Endothelial cell of umbilical vein (primary cell): ENCODE results near the gene MGAT5. TPM values are rescaled to one million over a fixed set of nuclear protein-coding genes. Genes with fewer than 3 reads are reported as not detected.

Experiments used
- BruUV-seq: library from RNA; stranded (reverse); fragments of 400-500 nt; replicated peaks from 2 replicates; lab custom pipeline; 2021; lab: Mats Ljungman, UMichigan
- CTCF ChIA-PET: fragments of 300-600, 350-600 bp; sonication (Branson Sonifier 250); formaldehyde crosslinking; loops from one replicate; lab custom pipeline; 2021; ENCODE audit warnings: antibody characterized with exemption, inconsistent platforms; lab: Charles Lee
- POLR2A ChIA-PET: fragments of 300-600, 350-600 bp; sonication (Branson Sonifier 250); formaldehyde crosslinking; loops from one replicate; lab custom pipeline; 2021; ENCODE audit warnings: antibody characterized with exemption, inconsistent platforms; lab: Charles Lee
- DNase-seq: peaks from one replicate; pipeline ENCODE4 v3.0.0-alpha.2; 2011; ENCODE audit warnings: low read depth, low spot score
- FAIRE-seq: peaks from 2 replicates; lab custom pipeline; 2011; peaks lifted over from hg19 to GRCh38; lab: Jason Lieb, UNC
- H2AFZ ChIP-seq: 2 replicates; pipeline ENCODE4 v1.6.0; 2012; ENCODE audit warnings: low read depth, low read length, control low read depth, inconsistent platforms
- H3K27ac ChIP-seq: 2 replicates; pipeline ENCODE4 v1.5.1; 2011; ENCODE audit warnings: low read depth, mild to moderate bottlenecking, control low read depth, low read length, moderate library complexity; ENCODE audit not compliant: insufficient read depth
- H3K27me3 ChIP-seq, 2 experiments: 2 replicates each; pipeline versions ENCODE4 v1.6.0 to v1.6.1; 2011; ENCODE audit warnings: low read length in 2 of 2, mixed read lengths in 1 of 2; ENCODE audit not compliant: control insufficient read depth in 2 of 2, insufficient read depth in 2 of 2
- H3K36me3 ChIP-seq, 2 experiments: 2 replicates in 1 of 2; 3 replicates in 1 of 2; pipeline ENCODE4 v1.5.1; 2011; ENCODE audit warnings: low read length in 2 of 2, mild to moderate bottlenecking in 1 of 2, moderate library complexity in 1 of 2; ENCODE audit not compliant: control insufficient read depth in 2 of 2, insufficient read depth in 2 of 2; ENCODE audit errors: extremely low read depth in 1 of 2
- H3K4me1 ChIP-seq: 3 replicates; pipeline ENCODE4 v1.5.1; 2011; ENCODE audit warnings: mild to moderate bottlenecking, low read length; ENCODE audit not compliant: control insufficient read depth, insufficient read depth; ENCODE audit errors: extremely low read depth
- H3K4me2 ChIP-seq: 2 replicates; pipeline ENCODE4 v1.6.1; 2011; ENCODE audit warnings: low read length, control low read depth, mixed read lengths; ENCODE audit not compliant: insufficient read depth
- H3K4me3 ChIP-seq, 3 experiments: fragments of 200-600 bp in 1 of 3; sonication (generic), shearing (Covaris generic) in 1 of 3; replicated peaks in 1 of 3; 2 replicates each; pipeline ENCODE4 v1.5.1; 2011 to 2016; ENCODE audit warnings: control low read depth in 3 of 3, low read length in 3 of 3, mild to moderate bottlenecking in 2 of 3, inconsistent platforms in 1 of 3, low read depth in 1 of 3, moderate library complexity in 1 of 3; ENCODE audit not compliant: insufficient read depth in 1 of 3
- H3K79me2 ChIP-seq: 2 replicates; pipeline ENCODE4 v1.6.0; 2012; ENCODE audit warnings: low read length, inconsistent platforms; ENCODE audit not compliant: control insufficient read depth, insufficient read depth
- H3K9ac ChIP-seq: replicated peaks from 2 replicates; pipeline ENCODE3; 2011; ENCODE audit warnings: low read length, control low read depth; ENCODE audit not compliant: insufficient read depth; ENCODE audit errors: extremely low read depth
- H3K9me1 ChIP-seq: replicated peaks from 3 replicates; pipeline ENCODE4 v1.6.0; 2011; ENCODE audit warnings: mild to moderate bottlenecking, low read length; ENCODE audit not compliant: control insufficient read depth, insufficient read depth; ENCODE audit errors: extremely low read depth
- H3K9me3 ChIP-seq: replicated peaks from 2 replicates; pipeline ENCODE4 v1.5.1; 2012; ENCODE audit warnings: low read length, inconsistent platforms; ENCODE audit not compliant: control insufficient read depth, insufficient read depth
- H4K20me1 ChIP-seq: replicated peaks from 2 replicates; pipeline ENCODE3; 2011; ENCODE audit warnings: mild to moderate bottlenecking, low read length; ENCODE audit not compliant: control insufficient read depth, insufficient read depth; ENCODE audit errors: extremely low read depth
- FOS ChIP-seq: IDR thresholded peaks from 2 replicates; pipeline ENCODE4 v1.6.1; 2011; ENCODE audit warnings: mild to moderate bottlenecking, low read length, moderate library complexity, borderline replicate concordance; ENCODE audit not compliant: insufficient read depth
- GATA2 ChIP-seq: IDR thresholded peaks from 2 replicates; pipeline ENCODE4 v1.7.0; 2011; ENCODE audit warnings: low read depth, mild to moderate bottlenecking, moderate library complexity, mixed read lengths, low read length; ENCODE audit not compliant: insufficient read length, insufficient read depth
- JUN ChIP-seq: IDR thresholded peaks from 2 replicates; pipeline ENCODE4 v1.6.1; 2011; ENCODE audit warnings: borderline replicate concordance, low read depth; ENCODE audit not compliant: insufficient read length, insufficient read depth
- MYC ChIP-seq: IDR thresholded peaks from one replicate; pipeline ENCODE4 v1.6.1; 2011; ENCODE audit warnings: mild to moderate bottlenecking, low read depth, low read length
- POLR2AphosphoS5 ChIP-seq: IDR thresholded peaks from 2 replicates; pipeline ENCODE4 v1.6.1; 2012; ENCODE audit warnings: low read depth, mild to moderate bottlenecking, control low read depth, low read length, moderate library complexity; ENCODE audit not compliant: insufficient read depth
- dilution Hi-C: fragments of 300-500 bp; cut with MboI; formaldehyde crosslinking; loops from one replicate; pipeline ENCODE4 v1.15.0; 2019; ENCODE audit warnings: low sequenced_read_pairs; ENCODE audit not compliant: extremely low pct_ligation_motif_present
- intact Hi-C: fragments of 100-400 bp; cut with micrococcal nuclease; formaldehyde crosslinking; loops from one replicate; pipeline ENCODE4 v1.10.0; 2022
- polyA plus RNA-seq, 4 experiments: library from polyadenylated mRNA; depleted of rRNA in 3 of 4; stranded (reverse) in 3 of 4; unstranded in 1 of 4; fragments of >200 nt; gene quantifications; 2 replicates each; pipeline versions ENCODE4 v1.2.1 to v1.2.3, GENCODE V29; 2011 to 2012; ENCODE audit warnings: missing spikeins in 1 of 4
- total RNA-seq: library from RNA; stranded (reverse); gene quantifications from 2 replicates; pipeline ENCODE4 v1.2.3, GENCODE V29; 2021
- TF ChIP-seq, protein P1 (sequence below): IDR thresholded peaks from 2 replicates; pipeline ENCODE4 v1.6.1; 2011; ENCODE audit not compliant: insufficient read depth, insufficient read length
- TF ChIP-seq, protein P2 (sequence below), 2 donors: IDR thresholded peaks; 1 replicate in 1 of 2; 2 replicates in 1 of 2; pipeline ENCODE4 v1.5.1; 2011; ENCODE audit warnings: low read length in 2 of 2, mild to moderate bottlenecking in 2 of 2, moderate library complexity in 2 of 2, control low read depth in 1 of 2, inconsistent platforms in 1 of 2, low read depth in 1 of 2; ENCODE audit not compliant: insufficient read depth in 1 of 2; ENCODE audit errors: extremely low read depth in 1 of 2

Gene MGAT5
- total and polyA plus RNA-seq, 2 donors (not counting 3 experiments of a cell fraction or from before 2014, with no cell fraction given), result 17.7 to 84.1 TPM

DNA sequence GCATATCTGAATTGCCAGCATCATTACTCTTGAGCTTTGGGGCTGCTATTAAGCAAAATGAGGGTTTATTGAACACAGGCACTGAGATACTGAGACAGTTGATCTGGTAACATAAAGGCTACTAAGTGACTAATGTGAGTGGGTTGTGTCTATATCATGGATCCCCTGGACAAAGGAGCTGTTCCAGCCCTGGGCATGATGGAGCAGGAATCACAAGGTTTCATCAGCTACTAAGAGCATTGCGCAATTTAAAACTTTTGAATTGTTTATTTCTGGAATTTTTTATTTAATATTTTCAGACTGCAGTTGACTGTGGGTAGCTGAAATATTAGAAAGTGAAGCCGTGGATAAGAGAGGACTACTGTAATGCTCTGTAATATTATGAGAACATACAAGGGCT is 73.5 kb downstream of the MGAT5 start:
- H3K4me3 ChIP-seq, result no peak overlapping the region
- H4K20me1 ChIP-seq, result no peaks in the 10 kb centered on the region
- H3K4me2 ChIP-seq, result no peak overlapping the region
- no peaks in the 10 kb centered on the region for H3K9me1 ChIP-seq
- intact Hi-C loops (no loop called here), dilution Hi-C loops (no loop called here)
- H3K27me3 ChIP-seq, result no peaks in the 10 kb centered on the region
- no peak overlapping the region for H3K9ac ChIP-seq
- no peak overlapping the region for H3K27ac ChIP-seq
- H2AFZ ChIP-seq, result no peak overlapping the region
- POLR2A ChIA-PET, result no interaction called here
- H3K4me1 ChIP-seq, result no peaks in the 10 kb centered on the region
- H3K36me3 ChIP-seq, result no peaks in the 10 kb centered on the region
- FAIRE-seq (no peak), DNase-seq (no peak)
- TF ChIP-seq MYC (no peak), JUN (no peak), FOS (no peak), GATA2 (no peak), POLR2AphosphoS5 (no peak)
- TF ChIP-seq, protein P1, sequence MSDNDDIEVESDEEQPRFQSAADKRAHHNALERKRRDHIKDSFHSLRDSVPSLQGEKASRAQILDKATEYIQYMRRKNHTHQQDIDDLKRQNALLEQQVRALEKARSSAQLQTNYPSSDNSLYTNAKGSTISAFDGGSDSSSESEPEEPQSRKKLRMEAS, result no peak
- no peaks in the 10 kb centered on the region for H3K9me3 ChIP-seq
- no peaks in the 10 kb centered on the region for H3K79me2 ChIP-seq
- CTCF ChIA-PET, result interaction anchor here (0.7 to 1.3 kb wide), 4 partner anchors 10 to 123 kb away, joined by 3 to 6 read pairs (median 4); no protein-coding TSS in a partner anchor
- BruUV-seq, result no TSS peak

DNA sequence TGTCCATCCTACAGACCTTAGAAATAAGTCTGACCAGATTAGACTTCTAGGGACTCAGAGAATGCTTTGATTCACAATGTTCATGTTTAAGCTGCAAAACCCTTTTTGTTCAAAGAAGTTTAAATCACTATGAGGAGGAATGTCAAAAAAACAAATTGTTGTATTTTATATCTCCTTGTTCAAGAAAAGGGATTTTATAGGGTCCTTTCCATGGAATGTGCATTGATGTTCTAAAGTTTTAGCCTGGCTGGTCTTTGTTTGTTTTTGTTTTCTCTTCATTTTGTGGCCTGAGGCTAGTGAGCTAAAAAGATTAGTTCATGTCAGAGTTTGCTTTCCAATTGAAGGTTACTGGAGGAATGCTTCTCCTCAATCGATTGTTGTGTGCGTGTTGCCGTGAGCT is 77.2 kb downstream of the MGAT5 start:
- dilution Hi-C loops (no loop called here), intact Hi-C loops (no loop called here)
- Histone ChIP-seq H3K27ac (no peak overlapping the region), H3K79me2 (no peaks in the 10 kb centered on the region), H3K4me3 (no peak overlapping the region), H3K9me3 (no peaks in the 10 kb centered on the region), H3K27me3 (no peaks in the 10 kb centered on the region), H3K36me3 (no peaks in the 10 kb centered on the region), H4K20me1 (no peaks in the 10 kb centered on the region), H3K9me1 (no peaks in the 10 kb centered on the region), H3K4me1 (no peaks in the 10 kb centered on the region), H3K9ac (no peak overlapping the region), H3K4me2 (no peak overlapping the region), H2AFZ (no peak overlapping the region)
- TF ChIP-seq, protein P2, sequence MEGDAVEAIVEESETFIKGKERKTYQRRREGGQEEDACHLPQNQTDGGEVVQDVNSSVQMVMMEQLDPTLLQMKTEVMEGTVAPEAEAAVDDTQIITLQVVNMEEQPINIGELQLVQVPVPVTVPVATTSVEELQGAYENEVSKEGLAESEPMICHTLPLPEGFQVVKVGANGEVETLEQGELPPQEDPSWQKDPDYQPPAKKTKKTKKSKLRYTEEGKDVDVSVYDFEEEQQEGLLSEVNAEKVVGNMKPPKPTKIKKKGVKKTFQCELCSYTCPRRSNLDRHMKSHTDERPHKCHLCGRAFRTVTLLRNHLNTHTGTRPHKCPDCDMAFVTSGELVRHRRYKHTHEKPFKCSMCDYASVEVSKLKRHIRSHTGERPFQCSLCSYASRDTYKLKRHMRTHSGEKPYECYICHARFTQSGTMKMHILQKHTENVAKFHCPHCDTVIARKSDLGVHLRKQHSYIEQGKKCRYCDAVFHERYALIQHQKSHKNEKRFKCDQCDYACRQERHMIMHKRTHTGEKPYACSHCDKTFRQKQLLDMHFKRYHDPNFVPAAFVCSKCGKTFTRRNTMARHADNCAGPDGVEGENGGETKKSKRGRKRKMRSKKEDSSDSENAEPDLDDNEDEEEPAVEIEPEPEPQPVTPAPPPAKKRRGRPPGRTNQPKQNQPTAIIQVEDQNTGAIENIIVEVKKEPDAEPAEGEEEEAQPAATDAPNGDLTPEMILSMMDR (IDR thresholded peaks at IDR 0.05; ENCODE audit: extremely low read depth in 1 of 2, insufficient read depth in 1 of 2, low read depth in 1 of 2, low read length in 2 of 2), result no peak
- ChIA-PET POLR2A (no interaction called here), CTCF (interaction anchor here (0.6 kb wide), 1 partner anchor 1152 kb away, joined by 3 read pairs; no protein-coding TSS in a partner anchor)
- no peak for FAIRE-seq
- BruUV-seq, result no TSS peak
- DNase-seq, result no peak
